HCT116 (cell line): ENCODE results near the gene GCDH.
"Not testable (repeated sequence)": the region's sequence is repeated elsewhere in the genome, so short reads cannot be mapped to it uniquely, and the experiment has no call there.

Experiments
- CEBPB ChIP-seq: IDR thresholded peaks from 2 replicates; pipeline ENCODE4 v1.6.1; 2012; ENCODE audit warnings: low read depth
- EGR1 ChIP-seq: IDR thresholded peaks from 2 replicates; pipeline ENCODE4 v1.6.1; 2012; ENCODE audit warnings: low read depth
- POLR2A ChIP-seq: IDR thresholded peaks from 2 replicates; pipeline ENCODE4 v1.7.0; 2011; ENCODE audit warnings: borderline replicate concordance; ENCODE audit not compliant: insufficient read depth, insufficient read length; ENCODE audit errors: extremely low read depth
- TCF7L2 ChIP-seq: IDR thresholded peaks from 2 replicates; pipeline ENCODE4 v1.7.0; 2011; ENCODE audit warnings: borderline replicate concordance, inconsistent platforms; ENCODE audit not compliant: insufficient read depth, insufficient read length; ENCODE audit errors: extremely low read depth
- ZFX ChIP-seq: fragments of 450-650 bp; IDR thresholded peaks from 2 replicates; pipeline ENCODE4 v1.6.1; 2017
- TF ChIP-seq, protein P1 (sequence below), 3 experiments: fragments of 200-600 bp in 1 of 3; sonication (generic) in 1 of 3; IDR thresholded peaks in 2 of 3; conservative IDR thresholded peaks in 1 of 3; 2 replicates each; pipeline ENCODE4 v1.5.1; 2012 to 2017; ENCODE audit warnings: low read depth in 2 of 3, low read length in 2 of 3, antibody characterized with exemption in 1 of 3, borderline replicate concordance in 1 of 3, control low read depth in 1 of 3, mild to moderate bottlenecking in 1 of 3, mixed read lengths in 1 of 3, mixed run types in 1 of 3, moderate library complexity in 1 of 3; ENCODE audit not compliant: insufficient read depth in 1 of 3
- TF ChIP-seq, protein P2 (sequence below): IDR thresholded peaks from 2 replicates; pipeline ENCODE4 v1.6.1; 2012
- TF ChIP-seq, protein P3 (sequence below): IDR thresholded peaks from 2 replicates; pipeline ENCODE4 v1.6.1; 2012; ENCODE audit warnings: low read depth

DNA sequence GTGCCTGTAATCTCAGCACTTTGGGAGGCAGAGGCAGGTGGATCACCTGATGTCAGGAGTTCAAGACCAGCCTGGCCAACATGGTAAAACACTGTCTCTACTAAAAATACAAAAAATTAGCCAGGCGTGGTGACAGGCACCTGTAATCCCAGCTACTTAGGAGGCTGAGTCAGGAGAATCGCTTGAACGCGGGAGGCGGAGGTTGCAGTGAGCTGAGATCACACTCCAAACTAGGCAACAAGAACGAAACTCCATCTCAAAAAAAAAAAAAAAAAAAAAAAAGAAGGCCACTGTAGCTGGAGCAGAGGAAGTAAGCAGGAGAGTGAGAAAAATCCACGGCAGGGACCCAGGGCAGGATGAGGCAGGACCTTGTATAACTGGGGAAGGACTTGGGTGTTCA is 44.3 kb upstream of the GCDH start:
- not testable (repeated sequence) for TF ChIP-seq CEBPB, POLR2A, ZFX, TCF7L2, EGR1
- TF ChIP-seq, protein P1, sequence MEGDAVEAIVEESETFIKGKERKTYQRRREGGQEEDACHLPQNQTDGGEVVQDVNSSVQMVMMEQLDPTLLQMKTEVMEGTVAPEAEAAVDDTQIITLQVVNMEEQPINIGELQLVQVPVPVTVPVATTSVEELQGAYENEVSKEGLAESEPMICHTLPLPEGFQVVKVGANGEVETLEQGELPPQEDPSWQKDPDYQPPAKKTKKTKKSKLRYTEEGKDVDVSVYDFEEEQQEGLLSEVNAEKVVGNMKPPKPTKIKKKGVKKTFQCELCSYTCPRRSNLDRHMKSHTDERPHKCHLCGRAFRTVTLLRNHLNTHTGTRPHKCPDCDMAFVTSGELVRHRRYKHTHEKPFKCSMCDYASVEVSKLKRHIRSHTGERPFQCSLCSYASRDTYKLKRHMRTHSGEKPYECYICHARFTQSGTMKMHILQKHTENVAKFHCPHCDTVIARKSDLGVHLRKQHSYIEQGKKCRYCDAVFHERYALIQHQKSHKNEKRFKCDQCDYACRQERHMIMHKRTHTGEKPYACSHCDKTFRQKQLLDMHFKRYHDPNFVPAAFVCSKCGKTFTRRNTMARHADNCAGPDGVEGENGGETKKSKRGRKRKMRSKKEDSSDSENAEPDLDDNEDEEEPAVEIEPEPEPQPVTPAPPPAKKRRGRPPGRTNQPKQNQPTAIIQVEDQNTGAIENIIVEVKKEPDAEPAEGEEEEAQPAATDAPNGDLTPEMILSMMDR (IDR thresholded peaks at IDR 0.05 in 2 of 3, conservative IDR thresholded peaks at IDR 0.05 in 1 of 3; ENCODE audit: borderline replicate concordance in 1 of 3, insufficient read depth in 1 of 3, low read depth in 2 of 3, low read length in 2 of 3) = not testable (repeated sequence)
- TF ChIP-seq, protein P2, sequence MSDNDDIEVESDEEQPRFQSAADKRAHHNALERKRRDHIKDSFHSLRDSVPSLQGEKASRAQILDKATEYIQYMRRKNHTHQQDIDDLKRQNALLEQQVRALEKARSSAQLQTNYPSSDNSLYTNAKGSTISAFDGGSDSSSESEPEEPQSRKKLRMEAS = not testable (repeated sequence)
- TF ChIP-seq, protein P3, sequence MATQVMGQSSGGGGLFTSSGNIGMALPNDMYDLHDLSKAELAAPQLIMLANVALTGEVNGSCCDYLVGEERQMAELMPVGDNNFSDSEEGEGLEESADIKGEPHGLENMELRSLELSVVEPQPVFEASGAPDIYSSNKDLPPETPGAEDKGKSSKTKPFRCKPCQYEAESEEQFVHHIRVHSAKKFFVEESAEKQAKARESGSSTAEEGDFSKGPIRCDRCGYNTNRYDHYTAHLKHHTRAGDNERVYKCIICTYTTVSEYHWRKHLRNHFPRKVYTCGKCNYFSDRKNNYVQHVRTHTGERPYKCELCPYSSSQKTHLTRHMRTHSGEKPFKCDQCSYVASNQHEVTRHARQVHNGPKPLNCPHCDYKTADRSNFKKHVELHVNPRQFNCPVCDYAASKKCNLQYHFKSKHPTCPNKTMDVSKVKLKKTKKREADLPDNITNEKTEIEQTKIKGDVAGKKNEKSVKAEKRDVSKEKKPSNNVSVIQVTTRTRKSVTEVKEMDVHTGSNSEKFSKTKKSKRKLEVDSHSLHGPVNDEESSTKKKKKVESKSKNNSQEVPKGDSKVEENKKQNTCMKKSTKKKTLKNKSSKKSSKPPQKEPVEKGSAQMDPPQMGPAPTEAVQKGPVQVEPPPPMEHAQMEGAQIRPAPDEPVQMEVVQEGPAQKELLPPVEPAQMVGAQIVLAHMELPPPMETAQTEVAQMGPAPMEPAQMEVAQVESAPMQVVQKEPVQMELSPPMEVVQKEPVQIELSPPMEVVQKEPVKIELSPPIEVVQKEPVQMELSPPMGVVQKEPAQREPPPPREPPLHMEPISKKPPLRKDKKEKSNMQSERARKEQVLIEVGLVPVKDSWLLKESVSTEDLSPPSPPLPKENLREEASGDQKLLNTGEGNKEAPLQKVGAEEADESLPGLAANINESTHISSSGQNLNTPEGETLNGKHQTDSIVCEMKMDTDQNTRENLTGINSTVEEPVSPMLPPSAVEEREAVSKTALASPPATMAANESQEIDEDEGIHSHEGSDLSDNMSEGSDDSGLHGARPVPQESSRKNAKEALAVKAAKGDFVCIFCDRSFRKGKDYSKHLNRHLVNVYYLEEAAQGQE = not testable (repeated sequence)
